Transverse colon (tissue), 4 donors: ENCODE results near the gene ADGRB2. TPM values are rescaled to one million over a fixed set of nuclear protein-coding genes. Genes with fewer than 3 reads are reported as not detected.

Experiments
- DNase-seq: peaks from one replicate; pipeline ENCODE4 v3.0.0-alpha.2; 2019
- H3K27ac ChIP-seq, 4 donors: fragments of 200-600 bp; sonication (generic); 2 replicates each; pipeline ENCODE4 v1.5.1; 2016 to 2018; ENCODE audit warnings: inconsistent platforms in 4 of 4
- H3K27me3 ChIP-seq: fragments of 200-600 bp; sonication (generic); 2 replicates; pipeline ENCODE4 v1.5.1; 2017; ENCODE audit warnings: inconsistent platforms
- H3K36me3 ChIP-seq, 4 donors: fragments of 200-600 bp; sonication (generic); 2 replicates each; pipeline ENCODE4 v1.5.1; 2017 to 2019; ENCODE audit warnings: inconsistent platforms in 4 of 4
- H3K4me1 ChIP-seq, 4 donors: fragments of 200-600 bp; sonication (generic); 2 replicates each; pipeline ENCODE4 v1.5.1; 2017 to 2020; ENCODE audit warnings: inconsistent platforms in 4 of 4
- H3K4me3 ChIP-seq, 4 donors: fragments of 200-600 bp; sonication (generic); 1 replicate in 1 of 4; 2 replicates in 3 of 4; pipeline versions ENCODE4 v1.5.1 to v1.6.1; 2017 to 2019; ENCODE audit warnings: inconsistent platforms in 4 of 4
- H3K9me3 ChIP-seq, 2 donors: fragments of 200-600 bp; sonication (generic); 2 replicates each; pipeline ENCODE4 v1.5.1; 2017 to 2019; ENCODE audit warnings: inconsistent platforms in 2 of 2
- EP300 ChIP-seq: sonication (generic); formaldehyde crosslinking; IDR thresholded peaks from one replicate; pipeline ENCODE4 v1.6.1; 2017; ENCODE audit warnings: antibody characterized with exemption, low read depth
- POLR2A ChIP-seq: fragments of 450-650 bp; IDR thresholded peaks from one replicate; pipeline ENCODE4 v1.6.1; 2016; ENCODE audit warnings: antibody characterized with exemption, mild to moderate bottlenecking, moderate library complexity
- POLR2AphosphoS5 ChIP-seq, 3 donors: sonication (generic); formaldehyde crosslinking; IDR thresholded peaks; one replicate each; pipeline ENCODE4 v1.6.1; 2016; ENCODE audit warnings: antibody characterized with exemption in 3 of 3
- WGBS, 2 donors: methylation state at CpG; one replicate each; pipeline ENCODE4 v1.1.5; 2018; ENCODE audit warnings: low coverage in 1 of 2; 5-methylcytosine and 5-hydroxymethylcytosine counted together
- in situ Hi-C, 4 donors: fragments of 200-750 bp; cut with MboI; loops; one replicate each; pipeline versions ENCODE4 v1.15.0 to v1.15.1; 2017; ENCODE audit warnings: low sequenced_read_pairs in 3 of 4, low pct_ligation_motif_present in 1 of 4, low pct_unique_long_range_greater_than_20kb in 1 of 4
- intact Hi-C: fragments of 100-400 bp; cut with DNase I; formaldehyde crosslinking; loops from one replicate; pipeline ENCODE4 v1.15.1; 2023; ENCODE audit warnings: low total_unique reads
- small RNA-seq, 4 donors: library from RNA; depleted of rRNA; stranded (forward); fragments of <200 nt; gene quantifications; one replicate each; pipeline ENCODE3, GENCODE V24; 2016
- total RNA-seq, 4 donors: library from RNA; depleted of rRNA; stranded (reverse); fragments of >200 nt; gene quantifications; one replicate each; pipeline ENCODE4 v1.1.0, GENCODE V29; 2016
- TF ChIP-seq, protein P1 (sequence below), 5 experiments: fragments of 200-600 bp in 3 of 5; fragments of 450-650 bp in 2 of 5; sonication (generic) in 3 of 5; IDR thresholded peaks; 1 replicate in 2 of 5; 2 replicates in 3 of 5; pipeline ENCODE4 v1.5.1; 2016 to 2017; ENCODE audit warnings: antibody characterized with exemption in 5 of 5, inconsistent platforms in 3 of 5, mild to moderate bottlenecking in 2 of 5, moderate library complexity in 1 of 5

ADGRB2 gene
- total RNA-seq, 4 donors from 2014 or later: 0.55 to 4.2 (median 1.1) TPM; not detected in 1

DNA sequence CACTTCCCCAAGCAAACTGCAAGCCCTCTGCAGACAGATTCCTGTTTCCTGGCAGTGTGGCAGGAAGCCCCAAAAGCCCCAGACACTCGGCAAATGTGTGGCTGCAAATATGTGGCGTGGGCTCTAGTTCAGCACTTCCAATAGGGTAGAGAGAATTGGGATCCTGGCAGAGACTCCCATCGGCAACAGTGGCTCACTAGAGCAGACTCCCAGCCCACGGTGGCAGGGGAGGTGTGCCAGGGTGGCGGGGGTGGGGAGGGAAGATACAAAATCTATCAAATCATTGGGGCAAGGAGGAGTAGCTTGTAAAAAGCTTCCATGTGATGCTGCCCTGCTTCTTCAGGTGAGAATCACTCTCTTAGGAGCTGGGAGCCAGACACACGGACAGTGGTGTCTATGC is 86.2 kb downstream of the ADGRB2 start:
- Histone ChIP-seq H3K9me3 (no peaks in the 10 kb centered on the region), H3K27me3 (no peaks in the 10 kb centered on the region), H3K4me3 (no peak overlapping the region), H3K27ac (no peak overlapping the region), H3K4me1 (peaks cover 0 to 18% (median 6%) of the 10 kb centered on the region in 4 donors), H3K36me3 (no peaks in the 10 kb centered on the region)
- intact Hi-C loops: no loop called here
- 69% methylated on average over 6 of the region's 6 CpGs; no CpG with 5 or more reads in 1 of the 2 donors for WGBS, 2 donors
- TF ChIP-seq POLR2A (no peak), POLR2AphosphoS5 (IDR thresholded peaks at IDR 0.05) (no peak), EP300 (no peak)
- TF ChIP-seq, protein P1, sequence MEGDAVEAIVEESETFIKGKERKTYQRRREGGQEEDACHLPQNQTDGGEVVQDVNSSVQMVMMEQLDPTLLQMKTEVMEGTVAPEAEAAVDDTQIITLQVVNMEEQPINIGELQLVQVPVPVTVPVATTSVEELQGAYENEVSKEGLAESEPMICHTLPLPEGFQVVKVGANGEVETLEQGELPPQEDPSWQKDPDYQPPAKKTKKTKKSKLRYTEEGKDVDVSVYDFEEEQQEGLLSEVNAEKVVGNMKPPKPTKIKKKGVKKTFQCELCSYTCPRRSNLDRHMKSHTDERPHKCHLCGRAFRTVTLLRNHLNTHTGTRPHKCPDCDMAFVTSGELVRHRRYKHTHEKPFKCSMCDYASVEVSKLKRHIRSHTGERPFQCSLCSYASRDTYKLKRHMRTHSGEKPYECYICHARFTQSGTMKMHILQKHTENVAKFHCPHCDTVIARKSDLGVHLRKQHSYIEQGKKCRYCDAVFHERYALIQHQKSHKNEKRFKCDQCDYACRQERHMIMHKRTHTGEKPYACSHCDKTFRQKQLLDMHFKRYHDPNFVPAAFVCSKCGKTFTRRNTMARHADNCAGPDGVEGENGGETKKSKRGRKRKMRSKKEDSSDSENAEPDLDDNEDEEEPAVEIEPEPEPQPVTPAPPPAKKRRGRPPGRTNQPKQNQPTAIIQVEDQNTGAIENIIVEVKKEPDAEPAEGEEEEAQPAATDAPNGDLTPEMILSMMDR (IDR thresholded peaks at IDR 0.05): no peak
- DNase-seq: no peak
- in situ Hi-C loops: no loop called here

DNA sequence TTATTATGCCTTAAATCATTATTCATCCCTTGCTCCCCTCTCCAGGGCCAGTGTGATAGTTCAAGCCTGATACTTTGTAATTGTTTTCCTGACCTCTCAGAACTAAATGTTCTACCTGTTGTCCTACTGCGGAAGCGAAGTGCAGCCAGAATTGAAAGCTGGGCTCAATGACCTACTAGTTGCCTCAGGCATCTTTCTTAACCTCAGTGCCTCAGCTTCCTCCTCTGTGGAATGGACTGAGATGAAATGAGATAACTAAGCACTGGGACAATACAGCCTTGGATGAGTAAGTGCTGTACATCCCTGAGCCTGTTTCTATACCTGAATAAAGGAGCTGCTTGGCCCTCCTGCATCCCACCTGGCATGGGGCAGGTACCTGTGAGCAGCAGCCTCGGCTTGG is 86.7 kb downstream of the ADGRB2 start:
- in situ Hi-C loops: no loop called here
- Histone ChIP-seq H3K36me3 (no peaks in the 10 kb centered on the region), H3K4me3 (no peak overlapping the region), H3K4me1 (peaks cover 0 to 19% (median 8%) of the 10 kb centered on the region in 4 donors), H3K27me3 (no peaks in the 10 kb centered on the region), H3K9me3 (no peaks in the 10 kb centered on the region), H3K27ac (no peak overlapping the region)
- 64 to 95% methylated on average over 2 to 3 of the region's 3 CpGs for WGBS, 2 donors
- no peak for TF ChIP-seq EP300
- intact Hi-C loops: no loop called here
- no peak for DNase-seq

Small RNA genes lying within 50 kb of the gene (small RNA-seq; reads per million reads assigned to genes)
- gene MIR4254: 0 reads per million in 4 donors

Other genes starting within 250 kb of the ADGRB2 start
- gene TINAGL1, start 187.8 kb downstream of the ADGRB2 start, total RNA-seq: 100 to 1,000 TPM; 229 to 300 (median 272) TPM
- under 1 TPM in 1 of 4 donors, not detected in 3; 0.48 TPM for gene HCRTR1, start 146.7 kb downstream of the ADGRB2 start, total RNA-seq
- 10 to 100 TPM; 12.3 to 61.7 (median 49.9) TPM for gene PEF1, start 119.5 kb downstream of the ADGRB2 start, total RNA-seq
- 100 to 1,000 TPM in 1 of 4 donors, 10 to 100 TPM in 3; 14.3 to 135 (median 40.1) TPM for gene COL16A1, start 60.3 kb downstream of the ADGRB2 start, total RNA-seq
- gene SPOCD1, start 51.7 kb upstream of the ADGRB2 start, total RNA-seq: under 1 TPM in 2 of 4 donors, not detected in 2; 0.48 to 0.80 TPM
- 100 to 1,000 TPM in 3 of 4 donors, 10 to 100 TPM in 1; 58.9 to 251 (median 195) TPM for gene PTP4A2, start 174.0 kb upstream of the ADGRB2 start, total RNA-seq
- 10 to 100 TPM; 49.3 to 83.4 (median 57.1) TPM for gene KHDRBS1, start 249.5 kb upstream of the ADGRB2 start, total RNA-seq